GM18519 (cell line): ENCODE data around the gene CRYGC.

ENCODE experiments used
- ATAC-seq: cut with Tn5 transposase; IDR thresholded peaks from one replicate; pipeline ENCODE4 v1.9.1; 2021; ENCODE audit warnings: mild to moderate bottlenecking, moderate library complexity; ENCODE audit not compliant: unreplicated experiment, low FRiP score

The CRYGC gene

GRCh38 chr2:208129744-208130711 lies at the start of gene CRYGC:
TSS of gene CRYGC (minus strand) at chr2:208129828. CDS start at chr2:208129792, 36 bp downstream.
- ATAC-seq, result no peak

- ATAC-seq, result no peak
These were observed 49.5 kb upstream of the CRYGC start for GRCh38 chr2:208179028-208179609.

- ATAC-seq, result no peak
These were observed 46.2 kb upstream of the CRYGC start for GRCh38 chr2:208175840-208176153.

GRCh38 chr2:208175069-208175839 lies 45.6 kb upstream of the CRYGC start:
- peak; percentile 98 for ATAC-seq

- no peak for ATAC-seq
These were observed 44.5 kb upstream of the CRYGC start for GRCh38 chr2:208174144-208174543.

GRCh38 chr2:208172125-208172524 lies 42.5 kb upstream of the CRYGC start:
- no peak for ATAC-seq

- no peak for ATAC-seq
These were observed 35.5 kb upstream of the CRYGC start for GRCh38 chr2:208164951-208165755.

- ATAC-seq, result no peak
These were observed 33.9 kb upstream of the CRYGC start, which contains the start of gene CRYGA for GRCh38 chr2:208163489-208163888. TSS of gene CRYGA (minus strand) at chr2:208163589. CDS start at chr2:208163556, 33 bp downstream.

- ATAC-seq, result no peak
These were observed 26.8 kb upstream of the CRYGC start for GRCh38 chr2:208156439-208156838.

- ATAC-seq, result no peak
These were observed 23.5 kb upstream of the CRYGC start for GRCh38 chr2:208153156-208153555.

GRCh38 chr2:208150956-208151355 lies 21.3 kb upstream of the CRYGC start:
- no peak for ATAC-seq

GRCh38 chr2:208150094-208150493 lies 20.5 kb upstream of the CRYGC start:
- no peak for ATAC-seq

GRCh38 chr2:208148803-208149202 lies 19.2 kb upstream of the CRYGC start:
- ATAC-seq, result no peak

GRCh38 chr2:208147759-208148158 lies 18.1 kb upstream of the CRYGC start:
- no peak for ATAC-seq

- ATAC-seq, result no peak
These were observed 17.4 kb upstream of the CRYGC start for GRCh38 chr2:208147008-208147407.

- ATAC-seq, result no peak
These were observed 16.4 kb upstream of the CRYGC start, which contains the start of gene CRYGB for GRCh38 chr2:208146006-208146405. TSS of gene CRYGB (minus strand) at chr2:208146158. CDS start at chr2:208146120, 38 bp downstream.

- ATAC-seq, result no peak
These were observed 13.5 kb upstream of the CRYGC start for GRCh38 chr2:208142925-208143799.

GRCh38 chr2:208142240-208142924 lies 12.8 kb upstream of the CRYGC start:
- ATAC-seq, result no peak

GRCh38 chr2:208139447-208139846 lies 9.8 kb upstream of the CRYGC start:
- no peak for ATAC-seq
